Memory B cell (primary cell): ENCODE results near the gene CDH26.

Source experiments
- ATAC-seq: fragments of 150-1000 bp; cut with Tn5 transposase; 2 replicates; pipeline ENCODE4 v1.10.0; 2021; ENCODE audit warnings: low read depth, mild to moderate bottlenecking, moderate library complexity
- DNase-seq, 2 donors: peaks; one replicate each; pipeline ENCODE4 v3.0.0; 2022; ENCODE audit warnings: low spot score in 2 of 2
- H3K27ac Mint-ChIP-seq: one replicate; pipeline ENCODE4 v1.8.0; 2022; ENCODE audit warnings: mild to moderate bottlenecking, moderate library complexity, mixed read lengths
- H3K27me3 Mint-ChIP-seq: one replicate; pipeline ENCODE4 v1.8.0; 2022; ENCODE audit warnings: mixed read lengths
- H3K36me3 Mint-ChIP-seq: one replicate; pipeline ENCODE4 v1.8.0; 2022; ENCODE audit warnings: mild to moderate bottlenecking, mixed read lengths
- H3K4me1 Mint-ChIP-seq: one replicate; pipeline ENCODE4 v1.8.0; 2022; ENCODE audit warnings: mixed read lengths
- H3K4me3 Mint-ChIP-seq: one replicate; pipeline ENCODE4 v1.8.0; 2022; ENCODE audit warnings: mild to moderate bottlenecking, moderate library complexity, mixed read lengths
- H3K9me3 Mint-ChIP-seq: one replicate; pipeline ENCODE4 v1.8.0; 2022; ENCODE audit warnings: mixed read lengths

Gene CDH26

DNA sequence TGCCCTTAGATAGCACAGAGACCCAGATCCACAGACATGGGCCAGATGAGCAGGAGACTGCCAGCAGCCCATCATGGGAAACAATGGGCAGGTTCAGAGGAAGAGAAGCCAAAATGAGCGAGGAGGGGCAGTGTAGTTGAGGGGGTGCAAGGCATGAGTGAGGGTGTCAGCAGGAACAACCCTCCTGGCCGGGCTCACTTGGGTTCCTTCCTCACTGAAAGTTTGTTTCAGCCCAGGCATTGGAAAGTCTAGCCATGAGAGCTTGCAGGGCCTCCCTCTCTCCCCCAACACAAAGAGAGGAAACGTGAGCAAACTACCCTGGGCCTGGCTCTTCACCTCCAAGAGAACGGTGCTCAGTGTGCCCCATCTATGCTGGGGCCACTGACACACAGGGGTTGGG lies 48.0 kb downstream of the CDH26 start:
- Mint-ChIP-seq H3K9me3 (no peaks in the 10 kb centered on the region), H3K36me3 (peaks cover 2% of the 10 kb centered on the region), H3K4me3 (no peak overlapping the region), H3K27ac (no peak overlapping the region), H3K4me1 (no peaks in the 10 kb centered on the region), H3K27me3 (no peaks in the 10 kb centered on the region)
- DNase-seq, result no peak
- no peak for ATAC-seq

DNA sequence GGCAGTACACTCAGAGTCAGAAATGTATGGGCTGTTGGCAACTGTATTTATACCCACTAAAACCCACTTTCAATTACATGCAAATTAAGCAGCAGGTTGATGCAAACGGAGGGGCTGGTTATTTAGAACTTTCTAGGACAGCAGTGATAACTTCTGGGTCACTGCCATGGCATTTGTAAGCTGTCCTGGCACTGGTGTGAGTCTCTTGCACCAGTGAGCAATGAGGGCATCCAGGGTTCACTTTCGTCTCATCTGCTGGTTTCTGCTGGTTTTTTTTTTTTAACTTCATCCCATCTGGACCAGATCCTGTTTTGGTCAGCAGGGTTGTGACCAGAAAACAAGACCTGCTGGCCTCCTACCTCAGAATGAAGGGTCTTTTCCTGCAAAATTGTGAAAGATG lies 49.2 kb downstream of the CDH26 start:
- Mint-ChIP-seq H3K27me3 (no peaks in the 10 kb centered on the region), H3K36me3 (peaks cover 2% of the 10 kb centered on the region), H3K9me3 (no peaks in the 10 kb centered on the region), H3K27ac (no peak overlapping the region), H3K4me3 (no peak overlapping the region), H3K4me1 (no peaks in the 10 kb centered on the region)
- no peak for DNase-seq
- ATAC-seq, result no peak

DNA sequence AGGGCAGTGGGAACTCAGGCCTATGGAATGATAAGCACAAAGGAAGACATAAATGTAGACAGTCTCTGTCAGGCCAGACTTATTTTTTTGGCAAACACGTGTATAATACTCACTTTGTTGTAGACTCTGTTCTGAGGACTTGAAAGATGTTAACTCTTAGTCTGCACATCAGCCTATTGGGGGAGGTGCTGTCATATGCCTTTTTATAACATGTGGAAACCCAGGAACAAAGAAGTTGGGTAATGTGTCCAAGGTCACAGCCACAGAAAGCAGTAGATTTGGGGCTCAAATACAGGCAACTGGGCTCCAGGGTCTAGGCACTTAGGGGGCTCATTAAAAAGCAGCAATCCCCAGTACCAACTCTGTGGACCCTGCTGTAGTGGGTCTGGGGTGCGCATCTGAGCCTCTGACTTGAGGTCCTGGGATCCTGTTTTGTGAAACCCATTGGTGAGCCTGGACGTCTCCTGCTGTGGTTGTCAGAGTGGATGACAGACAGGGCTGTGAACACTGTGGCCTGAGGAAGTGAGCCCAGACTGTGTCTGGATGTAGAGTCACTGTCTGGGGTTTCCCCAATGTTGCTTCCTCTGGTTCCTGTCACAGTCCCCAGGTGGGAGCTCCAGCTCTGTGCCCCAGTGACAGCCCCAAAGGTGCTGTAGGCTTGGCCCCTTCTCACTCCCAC lies 50.0 kb downstream of the CDH26 start:
- Mint-ChIP-seq H3K36me3 (no peaks in the 10 kb centered on the region), H3K4me1 (no peaks in the 10 kb centered on the region), H3K4me3 (no peak overlapping the region), H3K27me3 (no peaks in the 10 kb centered on the region), H3K27ac (no peak overlapping the region), H3K9me3 (no peaks in the 10 kb centered on the region)
- peak; percentile 54 for ATAC-seq
- DNase-seq, result no peak

DNA sequence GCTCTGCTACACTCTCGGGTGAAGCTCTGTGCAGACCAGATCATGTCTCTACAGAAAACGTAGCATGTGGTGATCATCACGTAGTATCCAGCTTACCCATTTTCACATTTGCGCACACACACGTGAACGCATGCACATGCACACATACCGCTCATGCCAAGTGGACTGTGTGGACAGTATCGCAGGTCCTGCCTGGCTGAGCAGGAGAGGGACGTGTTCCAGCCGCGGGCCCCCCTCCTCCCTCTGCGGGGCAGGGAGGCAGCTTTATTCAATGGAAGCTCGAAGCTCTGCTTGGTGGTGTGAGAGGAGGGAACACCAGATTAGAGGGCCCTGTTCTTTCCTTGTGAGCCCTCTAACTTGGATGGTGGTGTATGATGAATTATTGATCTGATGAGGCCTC lies 51.1 kb downstream of the CDH26 start:
- ATAC-seq, result no peak
- H3K27ac Mint-ChIP-seq, result no peak overlapping the region
- no peak overlapping the region for H3K4me3 Mint-ChIP-seq
- no peak for DNase-seq
- H3K9me3 Mint-ChIP-seq, result no peaks in the 10 kb centered on the region
- no peaks in the 10 kb centered on the region for H3K4me1 Mint-ChIP-seq
- no peaks in the 10 kb centered on the region for H3K27me3 Mint-ChIP-seq
- H3K36me3 Mint-ChIP-seq, result no peaks in the 10 kb centered on the region

DNA sequence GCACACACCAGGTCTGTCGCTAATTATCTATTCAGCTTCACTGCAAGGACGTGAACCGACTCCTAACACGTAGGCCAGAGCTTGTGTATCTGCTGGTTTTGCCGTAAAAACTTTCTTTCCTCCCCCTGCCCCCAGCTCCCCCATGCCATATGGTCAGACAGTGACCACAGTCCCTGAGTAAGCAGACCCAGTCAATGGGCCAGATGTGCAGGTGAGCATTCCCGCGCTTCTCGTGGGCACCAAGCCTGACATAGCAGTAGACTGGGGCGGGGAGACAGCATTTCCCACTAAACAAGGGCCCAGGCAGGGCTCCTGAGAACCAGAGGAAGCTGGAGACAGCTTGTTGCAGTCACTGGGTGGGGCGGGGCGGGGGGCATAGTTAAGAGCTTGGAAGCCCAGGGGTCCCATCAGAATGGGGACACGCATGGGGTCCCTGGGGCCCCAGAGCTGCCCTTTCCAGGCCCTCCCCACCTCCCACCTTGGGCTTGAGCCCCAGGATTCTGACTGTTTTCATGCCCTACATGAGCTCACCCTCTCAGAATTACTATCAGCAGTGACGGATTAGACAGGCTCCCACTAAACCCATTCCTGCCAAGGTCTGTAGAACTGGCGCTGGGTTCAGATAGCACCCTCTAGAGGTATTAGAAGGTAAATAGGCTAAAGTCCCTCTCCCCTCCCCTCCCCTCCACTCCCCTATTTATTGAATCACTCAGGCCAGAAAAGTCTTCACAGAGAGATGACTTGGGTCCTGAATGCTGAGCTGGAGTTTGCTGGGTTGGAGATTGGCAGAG lies 51.8 kb downstream of the CDH26 start:
- H3K27ac Mint-ChIP-seq, result no peak overlapping the region
- no peaks in the 10 kb centered on the region for H3K27me3 Mint-ChIP-seq
- no peaks in the 10 kb centered on the region for H3K36me3 Mint-ChIP-seq
- no peaks in the 10 kb centered on the region for H3K9me3 Mint-ChIP-seq
- no peaks in the 10 kb centered on the region for H3K4me1 Mint-ChIP-seq
- H3K4me3 Mint-ChIP-seq, result no peak overlapping the region
- DNase-seq (no peak), ATAC-seq (no peak)

DNA sequence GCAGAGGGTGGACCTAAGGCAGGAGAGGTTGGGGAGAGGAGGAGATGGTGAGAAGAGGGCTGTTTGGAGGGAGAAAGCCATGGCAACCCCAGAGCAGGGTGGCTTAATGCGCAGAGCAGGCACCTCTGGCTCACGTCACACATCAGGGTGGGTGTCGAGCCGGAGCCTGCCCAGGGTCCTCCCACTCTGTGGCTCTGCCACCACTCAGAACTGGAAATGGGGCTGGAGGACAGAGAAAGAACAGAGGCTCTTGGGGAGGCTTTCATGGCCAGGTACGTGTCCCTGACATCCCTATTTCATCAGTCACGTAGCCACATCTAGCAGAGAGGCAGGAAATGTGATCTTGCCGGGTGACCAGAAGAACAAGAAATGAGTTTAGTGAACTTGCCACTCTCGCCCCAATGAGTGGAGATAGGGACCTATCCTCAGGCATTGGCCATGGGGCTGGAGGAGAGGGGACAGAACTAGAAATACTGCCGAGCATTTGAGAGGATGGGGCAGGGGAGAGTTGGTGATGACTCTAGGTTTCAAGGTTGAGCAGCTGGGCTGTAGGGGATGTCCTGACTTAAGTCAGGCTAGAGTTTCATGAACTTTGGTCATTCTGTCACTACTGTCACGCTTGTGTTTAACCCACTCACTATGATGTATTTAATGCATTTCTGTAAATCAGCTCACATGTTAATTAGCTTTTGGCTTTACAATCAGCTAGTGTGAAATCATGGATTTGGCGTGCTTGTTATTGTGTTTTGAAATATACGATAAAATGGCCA lies 52.7 kb downstream of the CDH26 start:
- no peak overlapping the region for H3K4me3 Mint-ChIP-seq
- no peaks in the 10 kb centered on the region for H3K9me3 Mint-ChIP-seq
- DNase-seq, result no peak
- no peak for ATAC-seq
- H3K36me3 Mint-ChIP-seq, result no peaks in the 10 kb centered on the region
- no peaks in the 10 kb centered on the region for H3K4me1 Mint-ChIP-seq
- H3K27me3 Mint-ChIP-seq, result no peaks in the 10 kb centered on the region
- no peak overlapping the region for H3K27ac Mint-ChIP-seq

DNA sequence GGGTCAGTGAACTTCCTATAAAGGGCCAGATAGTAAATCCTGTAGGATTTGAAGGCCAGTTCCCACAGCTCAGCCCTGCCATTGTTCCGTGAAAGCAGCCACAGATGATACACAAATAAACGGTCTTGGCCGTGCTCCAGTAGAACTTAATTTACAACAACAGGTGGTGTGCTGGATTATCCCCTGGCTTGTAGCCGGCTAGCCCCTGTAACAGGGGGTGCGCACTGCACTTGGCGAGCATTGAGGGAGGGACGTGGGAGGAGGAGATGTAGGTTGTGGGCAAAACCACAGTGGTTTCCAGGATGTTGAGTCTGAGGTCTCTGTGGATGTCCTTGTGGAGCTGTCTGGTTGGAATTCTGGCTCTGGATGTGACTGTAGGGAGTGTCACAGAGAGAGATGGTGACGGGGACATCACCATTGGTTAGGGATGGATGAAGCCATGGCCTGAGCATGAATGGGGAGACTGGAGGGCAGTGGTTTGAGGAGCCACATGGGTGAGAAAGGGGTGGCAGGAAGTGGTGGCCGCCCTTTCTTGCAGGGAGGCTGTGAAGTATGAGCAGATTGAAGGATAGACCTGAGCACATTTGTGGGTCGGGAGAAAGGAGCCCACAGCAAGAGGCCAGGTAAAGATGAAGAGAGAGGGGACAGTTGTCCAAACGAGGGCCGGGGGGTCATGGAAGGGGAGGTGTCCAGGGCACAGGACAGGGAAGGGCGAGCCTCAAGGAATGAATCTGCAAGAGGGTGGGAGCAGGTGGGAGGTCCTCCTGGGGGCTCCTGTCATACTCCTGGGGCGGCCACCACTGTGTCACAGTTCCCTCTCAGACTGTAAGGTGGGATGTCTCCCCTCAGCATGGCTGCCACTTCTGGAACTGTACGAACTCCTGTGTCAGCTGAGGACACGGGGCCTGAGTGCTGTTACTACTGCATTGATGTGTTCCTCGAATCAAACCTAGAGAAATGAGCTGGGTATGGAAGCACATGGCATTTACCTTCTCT lies 53.6 kb downstream of the CDH26 start:
- Mint-ChIP-seq H3K9me3 (peaks cover 6% of the 10 kb centered on the region), H3K27ac (no peak overlapping the region), H3K27me3 (no peaks in the 10 kb centered on the region), H3K4me3 (no peak overlapping the region), H3K36me3 (peaks cover 2% of the 10 kb centered on the region), H3K4me1 (no peaks in the 10 kb centered on the region)
- DNase-seq (no peak), ATAC-seq (no peak)

DNA sequence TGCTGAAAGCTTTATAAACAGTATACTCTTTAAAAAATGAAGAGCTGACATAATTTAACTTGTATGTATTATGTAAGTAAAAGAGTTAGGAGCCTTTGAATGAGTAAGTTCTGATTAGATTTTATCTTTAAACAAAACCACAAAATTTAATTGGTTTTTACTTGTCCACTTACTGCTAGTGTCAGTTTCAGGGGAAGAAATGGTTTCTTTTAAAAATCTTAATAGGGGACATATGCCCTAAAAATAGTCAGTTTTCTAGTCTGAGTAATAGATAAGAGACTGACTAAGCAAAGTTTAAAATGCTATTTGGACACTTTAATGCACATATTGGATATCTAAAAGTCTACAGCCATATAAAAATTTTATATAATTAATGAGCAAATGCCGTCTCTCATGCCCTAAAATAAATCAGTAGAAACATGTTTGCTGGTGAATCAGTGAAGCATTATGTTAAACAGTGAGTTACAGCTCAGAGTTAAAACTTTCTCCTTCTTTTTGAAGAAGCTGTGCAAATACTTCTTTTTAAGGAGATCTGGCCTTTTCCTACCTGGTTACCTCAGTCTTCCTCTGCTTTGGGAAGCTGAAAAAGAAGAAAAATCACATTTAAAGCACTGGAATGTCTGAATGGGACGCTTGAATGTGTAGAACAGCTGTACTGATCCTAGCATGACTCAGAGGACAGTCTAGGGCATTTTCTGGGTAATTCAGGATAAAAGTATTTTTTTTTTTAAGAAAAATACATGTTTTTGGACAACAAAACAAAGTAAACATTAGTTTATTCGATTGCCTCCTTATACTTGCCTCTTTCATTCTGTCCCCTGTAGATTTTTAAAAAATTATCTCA lies 55.3 kb downstream of the CDH26 start:
- DNase-seq, result no peak
- peaks cover 4% of the 10 kb centered on the region for H3K36me3 Mint-ChIP-seq
- H3K4me3 Mint-ChIP-seq, result no peak overlapping the region
- no peaks in the 10 kb centered on the region for H3K27me3 Mint-ChIP-seq
- H3K4me1 Mint-ChIP-seq, result no peaks in the 10 kb centered on the region
- no peak overlapping the region for H3K27ac Mint-ChIP-seq
- no peak for ATAC-seq
- H3K9me3 Mint-ChIP-seq, result peaks cover 16% of the 10 kb centered on the region

DNA sequence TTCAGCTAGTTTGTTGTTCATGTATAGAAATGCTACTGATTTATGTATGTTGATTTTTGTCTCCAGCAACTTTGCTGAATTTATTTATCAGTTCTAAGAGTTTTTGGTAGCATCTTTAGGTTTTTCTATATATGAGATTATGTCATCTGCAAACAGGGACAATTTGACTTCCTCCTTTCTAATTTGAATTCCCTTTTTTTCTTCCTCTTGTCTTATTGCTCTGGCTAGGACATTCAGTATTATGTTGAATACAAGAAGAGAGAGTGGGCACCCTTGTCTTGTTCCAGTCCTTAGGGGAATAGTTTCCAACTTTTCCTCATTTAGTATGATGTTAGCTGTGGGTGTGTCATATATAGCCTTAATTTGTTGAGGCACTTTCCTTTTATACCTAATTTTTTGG lies 58.2 kb downstream of the CDH26 start:
- Mint-ChIP-seq H3K4me3 (no peak overlapping the region), H3K36me3 (peaks cover 13% of the 10 kb centered on the region), H3K4me1 (no peaks in the 10 kb centered on the region), H3K27ac (no peak overlapping the region), H3K9me3 (peaks cover 26% of the 10 kb centered on the region), H3K27me3 (no peaks in the 10 kb centered on the region)
- ATAC-seq, result no peak
- no peak for DNase-seq

DNA sequence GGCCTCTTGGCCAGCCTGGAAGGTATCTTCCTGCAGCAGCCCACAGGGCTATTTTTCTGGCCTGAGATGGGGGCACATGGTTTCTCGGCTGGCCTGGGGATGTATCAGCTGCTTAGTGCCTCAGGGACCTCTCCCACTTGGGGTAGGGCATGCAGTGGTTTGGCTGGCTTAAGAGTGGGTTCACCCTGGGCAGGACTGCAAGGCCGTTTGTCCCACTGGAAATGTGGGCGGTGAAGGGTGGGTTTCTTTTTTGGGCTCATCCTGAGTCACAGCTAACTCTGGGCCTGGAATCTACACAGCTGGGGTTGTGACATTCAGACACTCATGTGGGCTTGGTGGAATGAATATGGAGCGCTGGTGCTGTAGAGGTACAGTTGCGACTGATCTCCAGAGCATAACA lies 62.0 kb downstream of the CDH26 start:
- H3K4me3 Mint-ChIP-seq, result no peak overlapping the region
- ATAC-seq (no peak), DNase-seq (no peak)
- no peaks in the 10 kb centered on the region for H3K27me3 Mint-ChIP-seq
- peaks cover 26% of the 10 kb centered on the region for H3K9me3 Mint-ChIP-seq
- peaks cover 16% of the 10 kb centered on the region for H3K36me3 Mint-ChIP-seq
- H3K27ac Mint-ChIP-seq, result no peak overlapping the region
- no peaks in the 10 kb centered on the region for H3K4me1 Mint-ChIP-seq

DNA sequence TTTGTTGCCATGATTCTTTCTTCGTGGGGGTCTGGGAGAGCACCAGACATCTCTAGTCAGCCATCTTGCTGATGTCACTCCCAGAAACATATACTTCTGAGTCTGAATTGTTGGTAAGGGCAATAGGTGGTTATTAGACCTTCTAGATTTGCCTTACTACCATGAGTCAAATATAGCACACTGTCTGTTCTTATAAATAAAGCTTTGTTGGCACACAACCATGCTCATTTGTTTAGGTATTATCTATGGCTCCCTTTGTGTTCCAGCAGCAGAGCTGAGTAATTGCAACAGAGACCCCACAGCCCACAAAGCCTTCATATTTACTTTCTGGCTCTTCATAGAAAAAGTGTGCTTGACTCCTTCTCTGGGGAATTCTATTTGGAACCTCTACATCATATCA lies 62.9 kb downstream of the CDH26 start:
- no peak for ATAC-seq
- Mint-ChIP-seq H3K36me3 (peaks cover 18% of the 10 kb centered on the region), H3K9me3 (peaks cover 26% of the 10 kb centered on the region), H3K4me3 (no peak overlapping the region), H3K4me1 (no peaks in the 10 kb centered on the region), H3K27me3 (peaks cover under 1% of the 10 kb centered on the region), H3K27ac (no peak overlapping the region)
- DNase-seq, result no peak

DNA sequence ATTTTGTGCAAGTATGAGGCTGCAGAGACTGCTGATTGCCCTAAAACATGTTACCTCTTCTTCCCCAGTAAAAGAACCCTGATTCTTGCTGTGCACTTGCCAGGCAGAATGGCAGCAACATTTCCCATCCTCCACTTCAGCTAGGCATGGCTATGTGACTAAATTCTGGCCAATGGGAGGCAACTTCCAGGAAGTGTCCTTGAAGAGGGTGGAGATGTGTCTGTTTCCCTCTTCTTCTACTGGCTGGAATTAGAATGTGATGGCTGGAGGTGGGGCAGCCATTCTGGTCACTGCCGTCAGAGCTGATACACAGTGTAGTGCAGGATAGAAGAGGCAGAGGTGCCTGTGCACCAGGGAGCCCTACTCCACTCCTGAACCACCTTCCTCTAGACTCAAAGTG lies 64.6 kb downstream of the CDH26 start:
- no peak for DNase-seq
- H3K36me3 Mint-ChIP-seq, result peaks cover 17% of the 10 kb centered on the region
- H3K9me3 Mint-ChIP-seq, result peaks cover 22% of the 10 kb centered on the region
- H3K27ac Mint-ChIP-seq, result no peak overlapping the region
- no peaks in the 10 kb centered on the region for H3K4me1 Mint-ChIP-seq
- no peak for ATAC-seq
- no peak overlapping the region for H3K4me3 Mint-ChIP-seq
- peaks cover 3% of the 10 kb centered on the region for H3K27me3 Mint-ChIP-seq

DNA sequence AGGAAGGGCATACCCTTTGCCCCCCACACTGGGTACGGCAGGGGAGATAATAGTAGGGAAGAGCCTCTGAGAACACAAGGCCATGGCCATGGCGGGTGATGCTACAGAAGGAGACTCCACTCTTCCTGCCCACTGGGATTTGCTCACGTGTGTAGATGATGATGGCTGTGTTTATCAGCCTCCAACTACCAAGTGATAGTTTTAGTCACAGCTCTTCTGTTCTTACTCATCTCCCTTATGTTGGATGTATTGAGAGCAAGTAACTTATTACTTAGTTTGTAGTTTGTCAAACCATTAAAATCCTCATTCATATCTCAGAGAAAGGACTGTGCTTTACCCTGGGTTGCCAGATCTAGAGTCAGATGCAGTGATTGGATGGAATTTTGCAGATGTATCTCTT lies 66.0 kb downstream of the CDH26 start:
- H3K4me1 Mint-ChIP-seq, result no peaks in the 10 kb centered on the region
- peaks cover 15% of the 10 kb centered on the region for H3K36me3 Mint-ChIP-seq
- ATAC-seq (no peak), DNase-seq (no peak)
- H3K4me3 Mint-ChIP-seq, result no peak overlapping the region
- H3K27ac Mint-ChIP-seq, result no peak overlapping the region
- peaks cover 14% of the 10 kb centered on the region for H3K9me3 Mint-ChIP-seq
- H3K27me3 Mint-ChIP-seq, result peaks cover 6% of the 10 kb centered on the region
